Measurements from ENCODE around the gene LUM. TPM values are rescaled to one million over a fixed set of nuclear protein-coding genes. Genes with fewer than 3 reads are reported as not detected.

LUM gene
- total RNA-seq, 1 experiment from 2014 or later, result 0.23 TPM

DNA sequence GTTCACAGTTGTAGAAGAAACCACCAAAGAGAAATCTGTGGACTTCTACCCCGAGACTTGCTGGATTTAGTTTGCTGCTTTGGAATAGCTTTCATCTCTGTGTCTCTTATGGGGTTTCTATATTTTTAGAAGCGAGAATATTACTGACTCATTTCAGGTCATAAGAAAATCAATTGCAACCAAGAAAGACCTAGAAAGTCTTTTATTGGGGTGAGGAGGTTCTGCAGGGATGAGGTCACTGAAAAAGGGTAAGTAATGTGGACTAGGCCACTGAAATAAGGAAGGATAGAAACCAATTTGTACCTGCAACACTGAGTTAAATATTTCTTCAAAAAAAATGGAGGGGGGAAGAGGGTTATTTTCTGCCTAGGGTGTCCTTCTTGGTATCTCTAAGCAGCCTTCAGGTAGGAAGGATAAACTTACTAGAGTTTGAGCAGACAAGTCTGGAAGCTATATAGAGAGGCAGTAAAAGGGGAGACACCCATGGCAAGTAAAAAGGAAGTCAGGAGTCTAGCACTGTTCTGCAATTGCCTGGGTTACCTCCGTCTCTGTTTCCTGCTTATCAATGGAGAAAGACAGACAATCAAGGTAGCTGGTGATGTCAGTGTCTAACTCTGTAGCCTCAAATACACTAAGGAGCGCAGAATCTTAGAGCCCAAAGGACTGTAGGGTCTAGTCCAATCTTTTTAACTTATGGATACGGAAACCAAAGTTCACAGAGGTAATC lies 33.9 kb downstream of the LUM start:
- Histone ChIP-seq H3K4me3 (ENCODE audit: low read depth in 2 of 2, low read length in 2 of 2) (no peak overlapping the region), H3K27me3 (ENCODE audit: control insufficient read depth, insufficient read depth, low read length) (no peaks in the 10 kb centered on the region), H3K4me1 (ENCODE audit: control insufficient read depth, insufficient read depth, low read length) (no peaks in the 10 kb centered on the region), H3K27ac (ENCODE audit: low read length) (no peak overlapping the region), H3K9me3 (ENCODE audit: control insufficient read depth, insufficient read depth, low read depth, low read length) (no peaks in the 10 kb centered on the region), H3K36me3 (ENCODE audit: control insufficient read depth, insufficient read depth, low read length) (no peaks in the 10 kb centered on the region)
- DNase-seq (ENCODE audit: low read depth, low spot score) (no peak), ATAC-seq (no peak)
- POLR2A ChIA-PET, result no interaction called here
- intact Hi-C loops (cut with micrococcal nuclease; ENCODE audit: unreplicated experiment), result no loop called here
- CTCF ChIA-PET, result no interaction called here
- BruUV-seq (replicated peaks), result no TSS peak
- in situ Hi-C loops (cut with HindIII; ENCODE audit: low pct_unique_long_range_greater_than_20kb, low sequenced_read_pairs), result no loop called here
- TF ChIP-seq POLR2AphosphoS5 (IDR thresholded peaks at IDR 0.05; ENCODE audit: low read depth, low read length), result no peak
- no peak for TF ChIP-seq TCF7L2 (IDR thresholded peaks at IDR 0.05; ENCODE audit: low read depth, low read length)
- TF ChIP-seq, protein P1, sequence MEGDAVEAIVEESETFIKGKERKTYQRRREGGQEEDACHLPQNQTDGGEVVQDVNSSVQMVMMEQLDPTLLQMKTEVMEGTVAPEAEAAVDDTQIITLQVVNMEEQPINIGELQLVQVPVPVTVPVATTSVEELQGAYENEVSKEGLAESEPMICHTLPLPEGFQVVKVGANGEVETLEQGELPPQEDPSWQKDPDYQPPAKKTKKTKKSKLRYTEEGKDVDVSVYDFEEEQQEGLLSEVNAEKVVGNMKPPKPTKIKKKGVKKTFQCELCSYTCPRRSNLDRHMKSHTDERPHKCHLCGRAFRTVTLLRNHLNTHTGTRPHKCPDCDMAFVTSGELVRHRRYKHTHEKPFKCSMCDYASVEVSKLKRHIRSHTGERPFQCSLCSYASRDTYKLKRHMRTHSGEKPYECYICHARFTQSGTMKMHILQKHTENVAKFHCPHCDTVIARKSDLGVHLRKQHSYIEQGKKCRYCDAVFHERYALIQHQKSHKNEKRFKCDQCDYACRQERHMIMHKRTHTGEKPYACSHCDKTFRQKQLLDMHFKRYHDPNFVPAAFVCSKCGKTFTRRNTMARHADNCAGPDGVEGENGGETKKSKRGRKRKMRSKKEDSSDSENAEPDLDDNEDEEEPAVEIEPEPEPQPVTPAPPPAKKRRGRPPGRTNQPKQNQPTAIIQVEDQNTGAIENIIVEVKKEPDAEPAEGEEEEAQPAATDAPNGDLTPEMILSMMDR (IDR thresholded peaks at IDR 0.05), result no peak
- TF ChIP-seq, protein P2, sequence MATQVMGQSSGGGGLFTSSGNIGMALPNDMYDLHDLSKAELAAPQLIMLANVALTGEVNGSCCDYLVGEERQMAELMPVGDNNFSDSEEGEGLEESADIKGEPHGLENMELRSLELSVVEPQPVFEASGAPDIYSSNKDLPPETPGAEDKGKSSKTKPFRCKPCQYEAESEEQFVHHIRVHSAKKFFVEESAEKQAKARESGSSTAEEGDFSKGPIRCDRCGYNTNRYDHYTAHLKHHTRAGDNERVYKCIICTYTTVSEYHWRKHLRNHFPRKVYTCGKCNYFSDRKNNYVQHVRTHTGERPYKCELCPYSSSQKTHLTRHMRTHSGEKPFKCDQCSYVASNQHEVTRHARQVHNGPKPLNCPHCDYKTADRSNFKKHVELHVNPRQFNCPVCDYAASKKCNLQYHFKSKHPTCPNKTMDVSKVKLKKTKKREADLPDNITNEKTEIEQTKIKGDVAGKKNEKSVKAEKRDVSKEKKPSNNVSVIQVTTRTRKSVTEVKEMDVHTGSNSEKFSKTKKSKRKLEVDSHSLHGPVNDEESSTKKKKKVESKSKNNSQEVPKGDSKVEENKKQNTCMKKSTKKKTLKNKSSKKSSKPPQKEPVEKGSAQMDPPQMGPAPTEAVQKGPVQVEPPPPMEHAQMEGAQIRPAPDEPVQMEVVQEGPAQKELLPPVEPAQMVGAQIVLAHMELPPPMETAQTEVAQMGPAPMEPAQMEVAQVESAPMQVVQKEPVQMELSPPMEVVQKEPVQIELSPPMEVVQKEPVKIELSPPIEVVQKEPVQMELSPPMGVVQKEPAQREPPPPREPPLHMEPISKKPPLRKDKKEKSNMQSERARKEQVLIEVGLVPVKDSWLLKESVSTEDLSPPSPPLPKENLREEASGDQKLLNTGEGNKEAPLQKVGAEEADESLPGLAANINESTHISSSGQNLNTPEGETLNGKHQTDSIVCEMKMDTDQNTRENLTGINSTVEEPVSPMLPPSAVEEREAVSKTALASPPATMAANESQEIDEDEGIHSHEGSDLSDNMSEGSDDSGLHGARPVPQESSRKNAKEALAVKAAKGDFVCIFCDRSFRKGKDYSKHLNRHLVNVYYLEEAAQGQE (IDR thresholded peaks at IDR 0.05; ENCODE audit: insufficient read depth in 1 of 2, low read depth in 2 of 2, low read length in 1 of 2), result no peak
- no peak for TF ChIP-seq SIN3A (IDR thresholded peaks at IDR 0.05; ENCODE audit: borderline replicate concordance, insufficient read depth, low read depth, low read length)

DNA sequence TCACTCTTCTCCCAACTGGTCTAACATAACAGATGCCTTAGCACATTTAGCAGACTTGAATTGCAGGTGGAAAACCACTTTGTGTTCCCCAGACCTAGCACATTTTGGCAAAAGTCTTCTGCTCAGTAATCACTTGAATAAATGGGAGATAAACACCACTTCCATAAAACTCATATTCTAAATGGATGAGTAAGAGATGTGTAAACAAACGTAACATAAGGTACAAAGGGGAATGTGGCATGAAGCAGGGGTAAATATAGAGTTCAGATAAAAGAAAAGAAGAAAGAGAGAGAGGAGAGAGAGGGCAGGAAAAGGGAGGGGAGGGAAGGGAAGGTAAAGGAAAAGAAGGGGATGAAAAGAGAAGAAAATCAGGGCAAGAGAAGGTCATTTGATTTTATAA lies 36.4 kb downstream of the LUM start:
- no TSS peak for BruUV-seq (replicated peaks)
- no peak overlapping the region for H3K4me3 ChIP-seq (ENCODE audit: low read depth in 2 of 2, low read length in 2 of 2)
- intact Hi-C loops (cut with micrococcal nuclease; ENCODE audit: unreplicated experiment), result no loop called here
- ChIA-PET POLR2A (no interaction called here), CTCF (interaction anchor here (0.6 kb wide), 1 partner anchor 1453 kb away, joined by 4 read pairs; no protein-coding TSS in a partner anchor)
- H3K4me1 ChIP-seq (ENCODE audit: control insufficient read depth, insufficient read depth, low read length), result no peaks in the 10 kb centered on the region
- TF ChIP-seq, protein P1 (IDR thresholded peaks at IDR 0.05), result no peak
- TF ChIP-seq POLR2AphosphoS5 (IDR thresholded peaks at IDR 0.05; ENCODE audit: low read depth, low read length) (no peak), SIN3A (IDR thresholded peaks at IDR 0.05; ENCODE audit: borderline replicate concordance, insufficient read depth, low read depth, low read length) (no peak), TCF7L2 (IDR thresholded peaks at IDR 0.05; ENCODE audit: low read depth, low read length) (no peak)
- TF ChIP-seq, protein P2 (IDR thresholded peaks at IDR 0.05; ENCODE audit: insufficient read depth in 1 of 2, low read depth in 2 of 2, low read length in 1 of 2), result no peak
- no peaks in the 10 kb centered on the region for H3K36me3 ChIP-seq (ENCODE audit: control insufficient read depth, insufficient read depth, low read length)
- no peak overlapping the region for H3K27ac ChIP-seq (ENCODE audit: low read length)
- no peaks in the 10 kb centered on the region for H3K9me3 ChIP-seq (ENCODE audit: control insufficient read depth, insufficient read depth, low read depth, low read length)
- ATAC-seq (no peak), DNase-seq (ENCODE audit: low read depth, low spot score) (no peak)
- H3K27me3 ChIP-seq (ENCODE audit: control insufficient read depth, insufficient read depth, low read length), result no peaks in the 10 kb centered on the region
- in situ Hi-C loops (cut with HindIII; ENCODE audit: low pct_unique_long_range_greater_than_20kb, low sequenced_read_pairs), result no loop called here

Data from Panc1 (cell line).